NCI-H460 (cell line): ENCODE data around the gene METTL27. TPM values are rescaled to one million over a fixed set of nuclear protein-coding genes. Genes with fewer than 3 reads are reported as not detected.
"Not testable (repeated sequence)": the region's sequence is repeated elsewhere in the genome, so short reads cannot be mapped to it uniquely, and the experiment has no call there.

ENCODE experiments used
- DNase-seq: peaks from one replicate; pipeline ENCODE4 v3.0.0-alpha.2; 2016; ENCODE audit warnings: low read depth; ENCODE audit errors: extremely low read depth
- total RNA-seq: library from RNA; depleted of rRNA; stranded (reverse); fragments of >200 nt; shearing (Covaris generic); gene quantifications from 2 replicates; pipeline ENCODE4 v1.2.3, GENCODE V29; 2014

METTL27 gene
- total RNA-seq, 1 experiment from 2014 or later, result 5.1 TPM

- DNase-seq, result peak; percentile 96
Measured at GRCh38 chr7:73822319-73823173, 19.8 kb downstream of the METTL27 start.

DNA sequence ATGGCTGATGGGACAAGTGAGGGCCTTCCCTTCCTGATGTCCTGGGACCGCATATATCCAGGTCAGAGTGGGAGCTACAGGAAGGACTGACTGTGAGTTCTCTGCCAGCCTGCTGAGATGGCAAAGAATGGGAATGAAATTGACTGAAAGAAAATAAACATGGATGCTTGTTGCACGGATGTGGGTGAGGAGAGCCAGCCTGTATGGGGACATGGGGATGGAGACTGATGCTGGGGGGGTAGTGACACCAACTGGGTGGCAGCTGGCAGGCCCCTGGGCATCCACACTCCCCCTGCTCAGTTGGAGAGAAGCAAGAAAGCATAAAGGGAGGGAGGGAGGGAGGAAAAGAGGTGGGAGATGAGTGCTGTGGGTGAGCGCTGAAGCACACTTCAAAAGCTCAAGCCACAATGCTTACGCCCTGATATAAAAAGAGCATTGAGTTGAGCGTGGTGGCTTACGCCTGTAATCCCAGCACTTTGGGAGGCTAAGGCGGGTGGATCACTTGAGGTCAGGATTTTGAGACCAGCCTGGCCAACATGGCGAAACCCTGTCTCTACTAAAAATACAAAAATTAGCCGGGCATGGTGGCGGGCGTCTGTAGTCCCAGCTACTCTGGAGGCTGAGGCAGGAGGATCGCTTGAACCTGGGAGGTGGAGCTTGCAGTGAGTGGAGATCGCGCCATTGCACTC lies 20.6 kb downstream of the METTL27 start:
- DNase-seq, result not testable (repeated sequence)

DNA sequence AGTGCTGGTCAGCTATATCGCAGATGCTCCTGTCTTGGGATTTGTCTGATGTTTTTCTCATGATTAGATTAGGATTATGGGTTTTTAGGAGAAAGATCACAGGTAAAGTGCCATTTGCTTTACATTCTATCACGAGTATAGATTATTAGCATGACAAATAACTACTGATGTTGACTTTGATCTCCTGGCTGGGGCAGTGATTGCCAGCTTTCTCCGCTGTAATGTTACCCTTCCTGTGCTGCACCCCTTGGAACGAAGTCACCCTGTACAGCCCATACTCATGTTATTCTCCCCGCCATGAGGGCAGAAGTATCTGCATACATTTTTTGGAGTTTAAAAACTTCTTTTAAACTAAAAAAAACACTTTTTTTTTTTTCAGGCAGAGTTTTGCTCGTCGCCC lies 22.3 kb downstream of the METTL27 start:
- no peak for DNase-seq

DNA sequence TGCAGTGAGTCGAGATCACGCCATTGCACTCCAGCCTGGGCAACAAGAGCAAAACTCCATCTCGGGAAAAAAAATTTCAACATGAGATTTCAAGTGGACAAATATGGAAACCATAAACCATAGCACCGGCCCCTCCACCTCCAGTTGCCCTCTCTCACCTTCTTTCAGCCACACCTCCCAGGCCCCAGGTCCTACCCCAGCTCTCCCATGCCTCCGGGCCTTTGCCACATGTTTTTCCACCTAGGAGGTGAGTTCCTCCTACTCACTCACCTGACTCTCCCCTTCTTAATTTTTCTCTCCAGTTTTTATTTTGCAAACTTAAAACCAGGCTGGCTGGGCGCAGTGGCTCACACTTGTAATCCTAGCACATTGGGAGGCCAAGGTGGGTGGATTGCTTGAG lies 25.2 kb downstream of the METTL27 start:
- no peak for DNase-seq

- no peak for DNase-seq
Measured at GRCh38 chr7:73815436-73815835, 26.9 kb downstream of the METTL27 start.

- no peak for DNase-seq
Measured at GRCh38 chr7:73812996-73813395, 29.3 kb downstream of the METTL27 start.

GRCh38 chr7:73811760-73812168 lies 30.6 kb downstream of the METTL27 start:
- peak; percentile 67 for DNase-seq

GRCh38 chr7:73810998-73811360 lies 31.3 kb downstream of the METTL27 start:
- DNase-seq, result no peak

- no peak for DNase-seq
Measured at GRCh38 chr7:73809467-73809951, 32.8 kb downstream of the METTL27 start.

DNA sequence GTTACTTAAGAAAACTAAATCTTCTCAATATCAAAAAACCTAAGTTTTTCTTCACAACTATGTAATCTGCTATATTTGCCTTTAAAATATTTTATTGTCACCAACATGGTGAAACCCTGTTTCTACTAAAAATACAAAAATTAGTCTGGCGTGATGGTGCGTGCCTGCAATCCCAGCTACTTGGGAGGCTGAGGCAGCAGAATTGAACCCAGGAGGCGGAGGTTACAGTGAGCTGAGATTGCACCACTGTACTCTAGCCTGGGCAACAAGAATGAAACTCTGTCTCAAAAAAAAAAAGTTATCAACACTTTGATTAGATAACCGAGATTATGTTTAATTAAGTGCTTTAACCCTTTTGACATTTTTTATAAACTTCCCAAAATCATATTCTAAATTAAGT lies 39.9 kb downstream of the METTL27 start:
- no peak for DNase-seq

- DNase-seq, result no peak
Measured at GRCh38 chr7:73801577-73801976, 40.7 kb downstream of the METTL27 start.

DNA sequence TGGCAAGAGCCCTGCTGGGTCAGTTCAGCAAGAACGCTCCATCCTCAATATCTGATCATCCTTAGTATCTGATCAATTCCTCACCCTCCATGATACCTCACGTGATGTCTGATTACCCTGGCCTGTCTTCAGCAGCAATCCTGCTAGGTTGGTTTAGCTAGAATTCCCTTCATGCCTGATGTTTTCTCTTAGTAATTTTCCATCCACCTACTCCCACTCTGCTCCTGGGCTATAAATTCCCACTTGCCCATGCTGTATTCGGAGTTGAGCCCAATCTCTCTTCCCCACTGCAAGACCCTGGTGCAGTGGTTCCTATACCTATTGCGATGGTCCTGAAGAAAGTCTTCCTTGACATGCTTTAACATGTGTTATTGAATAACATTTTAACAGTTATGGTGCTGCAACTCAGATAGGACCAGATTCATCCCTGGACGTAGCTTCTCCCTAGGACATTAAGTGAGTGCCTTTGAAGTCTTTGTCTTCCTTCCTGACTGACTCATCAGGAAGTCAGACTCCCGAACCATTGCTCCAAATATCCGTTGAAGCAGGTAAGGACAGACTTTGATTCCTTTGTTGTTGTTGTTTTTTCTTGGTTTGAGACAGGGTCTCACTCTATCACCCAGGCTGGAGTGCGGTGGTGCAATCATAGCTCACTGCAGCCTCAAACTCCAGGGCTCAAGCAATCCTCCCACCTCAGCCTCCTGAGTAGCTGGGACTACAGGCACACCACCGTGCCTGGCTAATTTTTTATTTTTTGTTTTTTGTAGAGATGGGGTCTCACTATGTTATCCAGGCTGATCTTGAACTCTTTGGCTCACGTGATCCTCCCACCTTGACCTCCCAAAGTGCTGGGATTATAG lies 42.8 kb downstream of the METTL27 start:
- no peak for DNase-seq

DNA sequence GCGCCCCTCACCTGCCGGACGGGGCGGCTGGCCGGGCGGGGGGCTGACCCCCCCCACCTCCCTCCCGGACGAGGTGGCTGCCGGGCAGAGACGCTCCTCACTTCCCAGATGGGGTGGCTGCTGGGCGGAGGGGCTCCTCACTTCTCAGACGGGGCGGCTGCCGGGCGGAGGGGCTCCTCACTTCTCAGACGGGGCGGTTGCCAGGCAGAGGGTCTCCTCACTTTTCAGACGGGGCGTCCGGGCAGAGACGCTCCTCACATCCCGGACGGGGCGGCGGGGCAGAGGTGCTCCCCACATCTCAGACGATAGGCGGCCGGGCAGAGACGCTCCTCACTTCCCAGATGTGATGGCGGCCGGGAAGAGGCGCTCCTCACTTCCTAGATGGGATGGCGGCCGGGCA lies 45.1 kb downstream of the METTL27 start:
- DNase-seq, result not testable (repeated sequence)

DNA sequence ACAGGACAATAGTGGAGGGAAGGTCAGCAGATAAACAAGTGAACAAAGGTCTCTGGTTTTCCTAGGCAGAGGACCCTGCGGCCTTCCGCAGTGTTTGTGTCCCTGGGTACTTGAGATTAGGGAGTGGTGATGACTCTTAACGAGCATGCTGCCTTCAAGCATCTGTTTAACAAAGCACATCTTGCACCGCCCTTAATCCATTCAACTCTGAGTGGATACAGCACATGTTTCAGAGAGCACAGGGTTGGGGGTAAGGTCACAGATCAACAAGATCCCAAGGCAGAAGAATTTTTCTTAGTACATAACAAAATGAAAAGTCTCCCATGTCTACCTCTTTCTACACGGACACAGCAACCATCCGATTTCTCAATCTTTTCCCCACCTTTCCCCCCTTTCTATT lies 45.7 kb downstream of the METTL27 start:
- not testable (repeated sequence) for DNase-seq

- DNase-seq, result not testable (repeated sequence)
Measured at GRCh38 chr7:73795188-73795587, 47.1 kb downstream of the METTL27 start.

DNA sequence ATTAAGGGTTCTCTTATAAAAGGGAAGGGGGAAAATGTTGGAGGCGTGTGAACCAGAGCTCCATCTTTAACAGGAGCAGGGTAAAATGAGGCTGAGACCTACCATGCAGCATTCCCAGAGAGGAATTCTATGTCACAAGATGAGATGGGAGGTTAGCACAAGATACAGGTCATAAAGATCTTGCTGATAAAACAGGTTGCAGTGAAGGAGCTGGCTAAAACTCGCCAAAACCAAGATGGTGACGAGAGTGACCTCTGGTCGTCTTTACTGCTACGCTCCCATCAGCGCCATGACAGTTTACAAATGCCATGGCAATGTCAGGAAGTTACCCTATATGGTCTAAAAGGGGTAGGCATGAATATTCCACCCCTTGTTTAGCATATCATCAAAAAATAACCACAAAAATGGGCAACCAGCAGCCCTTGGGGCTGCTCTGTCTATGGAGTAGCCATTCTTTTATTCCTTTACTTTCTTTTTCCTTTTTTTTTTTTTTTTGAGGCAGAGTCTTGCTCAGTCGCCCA lies 51.1 kb downstream of the METTL27 start:
- DNase-seq, result not testable (repeated sequence)

- DNase-seq, result no peak
Measured at GRCh38 chr7:73789051-73789450, 53.3 kb downstream of the METTL27 start.

DNA sequence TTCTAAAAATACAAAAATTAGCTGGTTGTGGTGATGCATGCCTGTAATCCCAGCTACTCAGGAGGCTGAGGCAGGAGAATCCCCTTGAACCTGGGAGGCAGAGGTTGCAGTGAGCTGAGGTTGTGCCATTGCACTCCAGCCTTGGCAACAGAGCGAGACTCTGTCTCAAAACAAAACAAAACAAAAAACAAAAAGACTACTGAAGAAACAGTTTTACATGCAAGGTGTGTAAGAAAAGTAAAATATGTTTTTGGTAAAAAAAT lies 54.6 kb downstream of the METTL27 start:
- DNase-seq, result not testable (repeated sequence)

DNA sequence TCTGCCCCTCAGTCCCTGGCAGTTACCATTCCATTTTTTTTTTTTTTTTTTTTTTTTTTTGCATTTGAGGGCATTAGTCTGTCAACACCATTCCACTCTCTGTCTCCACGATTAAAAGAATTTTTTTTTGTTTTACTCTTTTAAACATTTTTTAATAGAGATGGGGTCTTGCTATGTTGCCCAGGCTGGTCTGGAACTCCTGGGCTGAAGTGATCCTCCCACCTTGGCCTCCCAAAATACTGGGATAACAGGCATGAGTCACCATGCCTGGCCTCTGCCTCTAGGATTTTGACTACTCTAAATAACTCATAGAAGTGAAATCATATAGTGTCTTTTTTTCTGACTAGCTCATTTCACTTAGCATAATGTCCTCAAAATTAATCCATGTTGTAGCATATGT lies 55.7 kb downstream of the METTL27 start:
- DNase-seq, result no peak
